Measurements from ENCODE around the gene C6orf120. TPM values are rescaled to one million over a fixed set of nuclear protein-coding genes. Genes with fewer than 3 reads are reported as not detected.

Gene C6orf120
- total and polyA plus RNA-seq, 2 of the 13 experiments (the other 11 are each of a cell fraction or from before 2014, with no cell fraction given) = 21.7 to 29.9 TPM

- TF ChIP-seq, protein P1, sequence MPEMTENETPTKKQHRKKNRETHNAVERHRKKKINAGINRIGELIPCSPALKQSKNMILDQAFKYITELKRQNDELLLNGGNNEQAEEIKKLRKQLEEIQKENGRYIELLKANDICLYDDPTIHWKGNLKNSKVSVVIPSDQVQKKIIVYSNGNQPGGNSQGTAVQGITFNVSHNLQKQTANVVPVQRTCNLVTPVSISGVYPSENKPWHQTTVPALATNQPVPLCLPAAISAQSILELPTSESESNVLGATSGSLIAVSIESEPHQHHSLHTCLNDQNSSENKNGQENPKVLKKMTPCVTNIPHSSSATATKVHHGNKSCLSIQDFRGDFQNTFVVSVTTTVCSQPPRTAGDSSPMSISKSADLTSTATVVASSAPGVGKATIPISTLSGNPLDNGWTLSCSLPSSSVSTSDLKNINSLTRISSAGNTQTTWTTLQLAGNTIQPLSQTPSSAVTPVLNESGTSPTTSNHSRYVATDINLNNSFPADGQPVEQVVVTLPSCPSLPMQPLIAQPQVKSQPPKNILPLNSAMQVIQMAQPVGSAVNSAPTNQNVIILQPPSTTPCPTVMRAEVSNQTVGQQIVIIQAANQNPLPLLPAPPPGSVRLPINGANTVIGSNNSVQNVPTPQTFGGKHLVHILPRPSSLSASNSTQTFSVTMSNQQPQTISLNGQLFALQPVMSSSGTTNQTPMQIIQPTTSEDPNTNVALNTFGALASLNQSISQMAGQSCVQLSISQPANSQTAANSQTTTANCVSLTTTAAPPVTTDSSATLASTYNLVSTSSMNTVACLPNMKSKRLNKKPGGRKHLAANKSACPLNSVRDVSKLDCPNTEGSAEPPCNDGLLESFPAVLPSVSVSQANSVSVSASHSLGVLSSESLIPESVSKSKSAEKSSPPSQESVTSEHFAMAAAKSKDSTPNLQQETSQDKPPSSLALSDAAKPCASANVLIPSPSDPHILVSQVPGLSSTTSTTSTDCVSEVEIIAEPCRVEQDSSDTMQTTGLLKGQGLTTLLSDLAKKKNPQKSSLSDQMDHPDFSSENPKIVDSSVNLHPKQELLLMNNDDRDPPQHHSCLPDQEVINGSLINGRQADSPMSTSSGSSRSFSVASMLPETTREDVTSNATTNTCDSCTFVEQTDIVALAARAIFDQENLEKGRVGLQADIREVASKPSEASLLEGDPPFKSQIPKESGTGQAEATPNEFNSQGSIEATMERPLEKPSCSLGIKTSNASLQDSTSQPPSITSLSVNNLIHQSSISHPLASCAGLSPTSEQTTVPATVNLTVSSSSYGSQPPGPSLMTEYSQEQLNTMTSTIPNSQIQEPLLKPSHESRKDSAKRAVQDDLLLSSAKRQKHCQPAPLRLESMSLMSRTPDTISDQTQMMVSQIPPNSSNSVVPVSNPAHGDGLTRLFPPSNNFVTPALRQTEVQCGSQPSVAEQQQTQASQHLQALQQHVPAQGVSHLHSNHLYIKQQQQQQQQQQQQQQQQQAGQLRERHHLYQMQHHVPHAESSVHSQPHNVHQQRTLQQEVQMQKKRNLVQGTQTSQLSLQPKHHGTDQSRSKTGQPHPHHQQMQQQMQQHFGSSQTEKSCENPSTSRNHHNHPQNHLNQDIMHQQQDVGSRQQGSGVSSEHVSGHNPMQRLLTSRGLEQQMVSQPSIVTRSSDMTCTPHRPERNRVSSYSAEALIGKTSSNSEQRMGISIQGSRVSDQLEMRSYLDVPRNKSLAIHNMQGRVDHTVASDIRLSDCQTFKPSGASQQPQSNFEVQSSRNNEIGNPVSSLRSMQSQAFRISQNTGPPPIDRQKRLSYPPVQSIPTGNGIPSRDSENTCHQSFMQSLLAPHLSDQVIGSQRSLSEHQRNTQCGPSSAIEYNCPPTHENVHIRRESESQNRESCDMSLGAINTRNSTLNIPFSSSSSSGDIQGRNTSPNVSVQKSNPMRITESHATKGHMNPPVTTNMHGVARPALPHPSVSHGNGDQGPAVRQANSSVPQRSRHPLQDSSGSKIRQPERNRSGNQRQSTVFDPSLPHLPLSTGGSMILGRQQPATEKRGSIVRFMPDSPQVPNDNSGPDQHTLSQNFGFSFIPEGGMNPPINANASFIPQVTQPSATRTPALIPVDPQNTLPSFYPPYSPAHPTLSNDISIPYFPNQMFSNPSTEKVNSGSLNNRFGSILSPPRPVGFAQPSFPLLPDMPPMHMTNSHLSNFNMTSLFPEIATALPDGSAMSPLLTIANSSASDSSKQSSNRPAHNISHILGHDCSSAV (CRISPR knock-in tag; IDR thresholded peaks at IDR 0.05; ENCODE audit: borderline replicate concordance) = peak; percentile 28; the same call in 1 of the 2 replicates
- TF ChIP-seq ZNF224 (CRISPR knock-in tag; IDR thresholded peaks at IDR 0.05) (peak; percentile 77; the same call in 1 of the 2 replicates), HIC2 (CRISPR knock-in tag; IDR thresholded peaks at IDR 0.05; ENCODE audit: low read depth) (peak; percentile 84), SRSF4 (IDR thresholded peaks at IDR 0.05; ENCODE audit: low read depth, low read length, poor library complexity, severe bottlenecking) (peak; percentile 35), FOXJ3 (CRISPR knock-in tag; IDR thresholded peaks at IDR 0.05; ENCODE audit: borderline replicate concordance) (no peak), NCOA2 (CRISPR knock-in tag; IDR thresholded peaks at IDR 0.05) (peak; percentile 65), HNF4A (CRISPR knock-in tag; IDR thresholded peaks at IDR 0.05) (peak; percentile 6; the same call in 1 of the 2 replicates), U2AF1 (optimal IDR thresholded peaks at IDR 0.05; ENCODE audit: low read depth, low read length) (no peak), NFKB2 (CRISPR knock-in tag; IDR thresholded peaks at IDR 0.05; ENCODE audit: borderline replicate concordance) (peak; percentile 79; the same call in 1 of the 2 replicates), ZBTB33 (CRISPR knock-in tag; IDR thresholded peaks at IDR 0.05) (no peak; the same call in 1 of the 2 replicates), NFE2 (CRISPR knock-in tag; IDR thresholded peaks at IDR 0.05) (0 out of 2 replicates have a peak, but pooled peaks have one; percentile 13), SMAD1 (CRISPR knock-in tag; IDR thresholded peaks at IDR 0.05; ENCODE audit: borderline replicate concordance, low read depth) (peak; percentile 92; the same call in 1 of the 2 replicates), ATF5 (CRISPR knock-in tag; IDR thresholded peaks at IDR 0.05; ENCODE audit: low read depth) (peak; percentile 77; the same call in 1 of the 2 replicates), HNRNPUL1 (IDR thresholded peaks at IDR 0.05; ENCODE audit: low read depth, low read length) (no peak; the same call in 1 of the 2 replicates)
These were observed at the start of gene C6orf120, which contains the start of gene WDR27 (continued) for GRCh38 chr6:169701954-169702839.
